Measurements from ENCODE around the gene ZNF3.

ZNF3 gene

DNA sequence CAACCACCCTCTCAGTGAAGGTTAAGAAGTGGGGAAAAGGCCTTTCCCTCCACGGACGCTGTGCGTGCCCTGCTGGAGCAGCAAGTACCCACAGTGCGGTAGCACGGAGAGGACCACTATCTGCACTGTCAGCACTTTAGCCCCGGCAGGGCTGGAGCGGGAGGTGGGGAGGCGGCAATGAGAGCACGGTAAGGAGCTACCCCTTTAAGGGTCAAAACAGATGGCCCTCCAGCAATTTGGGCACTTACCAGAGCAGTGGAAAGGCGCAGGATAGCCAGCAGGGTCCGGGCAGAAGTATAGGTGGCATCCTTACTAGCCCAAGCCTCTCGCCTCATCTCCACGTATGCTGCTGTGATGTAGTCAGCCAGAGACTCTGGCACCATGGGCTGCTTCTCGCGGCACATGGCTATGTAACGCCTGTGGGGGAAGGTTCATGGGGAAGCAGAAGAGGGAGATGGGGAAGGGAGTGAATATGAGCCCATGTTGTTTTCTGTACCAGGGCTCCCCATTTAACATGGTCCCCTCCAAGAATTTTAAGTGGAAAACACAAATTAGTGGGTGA lies 12.5 kb upstream of the ZNF3 start:
- DNase-seq (ENCODE audit: low spot score), result no peak
- no peak for TF ChIP-seq CTCF (conservative IDR thresholded peaks at IDR 0.05; ENCODE audit: low read depth)
- peak overlapping the region; percentile 58 for H3K27ac ChIP-seq
- ChIA-PET CTCF (interaction anchor here (0.7 kb wide), 1 partner anchor 10 kb away, joined by 3 read pairs; no protein-coding TSS in a partner anchor), POLR2A (ENCODE audit: low non-redundant PET) (no interaction called here)

DNA sequence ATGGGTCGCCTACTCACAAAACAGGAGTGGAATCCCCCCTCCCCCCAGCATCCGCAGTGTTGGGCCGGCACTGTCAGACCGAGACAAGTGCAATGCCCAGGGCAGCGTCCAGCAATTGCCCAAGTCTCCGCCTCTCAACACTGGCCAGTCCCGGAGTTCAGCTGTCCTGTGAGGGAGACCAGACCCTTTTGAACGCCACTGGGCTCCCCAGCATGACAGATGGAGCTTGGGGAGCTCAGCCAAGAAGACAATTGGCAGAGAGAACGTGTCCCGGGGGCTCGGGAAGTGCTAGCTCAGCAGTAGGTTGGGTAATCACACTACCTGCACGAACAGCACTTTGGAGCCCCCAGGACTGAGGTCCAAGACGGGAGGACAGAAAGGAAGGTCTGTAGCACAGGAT lies 12.0 kb upstream of the ZNF3 start:
- peak overlapping the region; percentile 58 for H3K27ac ChIP-seq

DNA sequence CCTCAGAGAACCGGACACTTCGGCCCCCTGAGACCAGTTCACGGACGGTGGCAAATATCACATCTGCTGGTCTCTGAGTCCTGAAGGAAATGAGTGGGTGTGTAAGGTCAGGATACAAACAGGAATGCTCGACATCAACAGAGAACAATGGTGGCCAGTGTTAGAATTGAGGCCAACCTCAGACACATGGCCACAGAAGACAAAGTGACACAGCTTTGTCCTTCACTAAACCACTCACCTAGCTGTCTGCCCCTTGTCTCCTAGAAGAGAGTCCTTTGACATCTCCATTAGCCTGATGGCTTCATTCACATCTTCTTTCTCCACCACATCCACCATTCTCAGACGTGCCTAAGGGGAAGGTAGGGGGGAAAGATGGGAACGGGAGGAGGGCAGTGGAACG lies 11.5 kb upstream of the ZNF3 start:
- H3K27ac ChIP-seq, result peak overlapping the region; percentile 58
- ChIA-PET CTCF (interaction anchor here (0.7 kb wide), 2 partner anchors 11 to 128 kb away, joined by 3 read pairs; no protein-coding TSS in a partner anchor), POLR2A (ENCODE audit: low non-redundant PET) (no interaction called here)
- no peak for DNase-seq (ENCODE audit: low spot score)
- no peak for TF ChIP-seq CTCF (conservative IDR thresholded peaks at IDR 0.05; ENCODE audit: low read depth)

More for the DNA sequence above, 12.0 kb upstream of the ZNF3 start:
- no peak for TF ChIP-seq CTCF (conservative IDR thresholded peaks at IDR 0.05; ENCODE audit: low read depth)
- no peak for DNase-seq (ENCODE audit: low spot score)
- POLR2A ChIA-PET (ENCODE audit: low non-redundant PET), result no interaction called here
- CTCF ChIA-PET, result interaction anchor here (0.7 kb wide), 1 partner anchor 10 kb away, joined by 3 read pairs; no protein-coding TSS in a partner anchor

DNA sequence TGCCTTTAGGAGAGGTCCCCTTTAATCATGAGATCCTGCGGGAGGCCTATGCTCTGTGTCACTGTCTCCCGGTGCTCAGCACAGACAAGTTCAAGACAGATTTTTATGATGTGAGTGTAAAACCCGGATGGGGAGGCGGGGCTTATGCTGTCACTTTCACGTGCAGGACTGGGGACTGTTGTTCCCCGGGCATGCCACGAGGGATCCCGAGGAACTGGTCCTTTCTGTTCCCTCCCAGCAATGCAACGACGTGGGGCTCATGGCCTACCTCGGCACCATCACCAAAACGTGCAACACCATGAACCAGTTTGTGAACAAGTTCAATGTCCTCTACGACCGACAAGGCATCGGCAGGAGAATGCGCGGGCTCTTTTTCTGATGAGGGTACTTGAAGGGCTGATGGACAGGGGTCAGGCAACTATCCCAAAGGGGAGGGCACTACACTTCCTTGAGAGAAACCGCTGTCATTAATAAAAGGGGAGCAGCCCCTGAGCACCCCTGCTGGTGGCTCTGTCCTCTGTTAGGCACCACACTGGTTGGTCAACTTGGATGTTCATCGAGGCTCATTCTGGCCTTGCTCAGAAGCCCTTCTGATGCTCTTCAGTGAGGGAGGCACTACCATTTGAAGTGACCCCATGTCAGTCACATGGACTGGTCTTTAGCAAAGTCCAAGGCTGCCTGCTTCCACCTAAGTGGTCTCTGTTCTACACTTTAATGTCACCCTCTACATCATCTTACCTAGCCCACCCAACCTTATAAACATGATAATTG lies 10.1 kb upstream of the ZNF3 start:
- ChIA-PET POLR2A (ENCODE audit: low non-redundant PET) (no interaction called here), CTCF (no interaction called here)
- peak overlapping the region; percentile 59 for H3K27ac ChIP-seq
- TF ChIP-seq CTCF (conservative IDR thresholded peaks at IDR 0.05; ENCODE audit: low read depth), result no peak
- DNase-seq (ENCODE audit: low spot score), result no peak

GRCh38 chr7:100090527-100091410 lies 9.2 kb upstream of the ZNF3 start:
- CTCF ChIA-PET, result interaction anchor here (0.5 to 0.6 kb wide), 2 partner anchors 784 to 1308 kb away, joined by 3 to 5 read pairs; partner anchors contain the start of gene SRRT
- POLR2A ChIA-PET (ENCODE audit: low non-redundant PET), result interaction anchor here (1.0 kb wide), 1 partner anchor 10 kb away, joined by 4 read pairs; no protein-coding TSS in a partner anchor
- DNase-seq (ENCODE audit: low spot score), result no peak
- H3K27ac ChIP-seq, result peak overlapping the region; percentile 59
- no peak for TF ChIP-seq CTCF (conservative IDR thresholded peaks at IDR 0.05; ENCODE audit: low read depth)

All from RWPE1 (cell line).